Activated naive CD8-positive, alpha-beta T cell (primary cell): ENCODE results near the gene DRD4.
A peak's percentile ranks its signal among the peaks of the same experiment; 100 is the strongest.
"Not testable (repeated sequence)": the region's sequence is repeated elsewhere in the genome, so short reads cannot be mapped to it uniquely, and the experiment has no call there.

ENCODE experiments used
- H3K27ac Mint-ChIP-seq: one replicate; pipeline ENCODE4 v1.8.0; 2021; ENCODE audit warnings: mixed read lengths
- H3K27me3 Mint-ChIP-seq: one replicate; pipeline ENCODE4 v1.8.0; 2021; ENCODE audit warnings: mixed read lengths
- H3K36me3 Mint-ChIP-seq: one replicate; pipeline ENCODE4 v1.8.0; 2021; ENCODE audit warnings: mixed read lengths
- H3K4me1 Mint-ChIP-seq: one replicate; pipeline ENCODE4 v1.8.0; 2021; ENCODE audit warnings: low read depth, mixed read lengths
- H3K4me3 Mint-ChIP-seq: one replicate; pipeline ENCODE4 v1.8.0; 2021; ENCODE audit warnings: mild to moderate bottlenecking, mixed read lengths
- H3K9me3 Mint-ChIP-seq: one replicate; pipeline ENCODE4 v1.8.0; 2021; ENCODE audit warnings: low read depth, mixed read lengths

Gene DRD4

DNA sequence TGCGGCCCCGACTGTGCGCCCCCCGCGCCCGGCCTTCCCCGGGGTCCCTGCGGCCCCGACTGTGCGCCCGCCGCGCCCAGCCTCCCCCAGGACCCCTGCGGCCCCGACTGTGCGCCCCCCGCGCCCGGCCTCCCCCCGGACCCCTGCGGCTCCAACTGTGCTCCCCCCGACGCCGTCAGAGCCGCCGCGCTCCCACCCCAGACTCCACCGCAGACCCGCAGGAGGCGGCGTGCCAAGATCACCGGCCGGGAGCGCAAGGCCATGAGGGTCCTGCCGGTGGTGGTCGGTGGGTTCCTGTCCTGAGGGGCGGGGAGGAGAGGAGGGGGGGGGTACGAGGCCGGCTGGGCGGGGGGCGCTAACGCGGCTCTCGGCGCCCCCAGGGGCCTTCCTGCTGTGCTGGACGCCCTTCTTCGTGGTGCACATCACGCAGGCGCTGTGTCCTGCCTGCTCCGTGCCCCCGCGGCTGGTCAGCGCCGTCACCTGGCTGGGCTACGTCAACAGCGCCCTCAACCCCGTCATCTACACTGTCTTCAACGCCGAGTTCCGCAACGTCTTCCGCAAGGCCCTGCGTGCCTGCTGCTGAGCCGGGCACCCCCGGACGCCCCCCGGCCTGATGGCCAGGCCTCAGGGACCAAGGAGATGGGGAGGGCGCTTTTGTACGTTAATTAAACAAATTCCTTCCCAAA is 3.1 kb downstream of the DRD4 start:
- H3K36me3 Mint-ChIP-seq = no peaks in the 10 kb centered on the region
- peak overlapping the region; percentile 28 for H3K27ac Mint-ChIP-seq
- peaks cover 3% of the 10 kb centered on the region for H3K27me3 Mint-ChIP-seq
- no peaks in the 10 kb centered on the region for H3K9me3 Mint-ChIP-seq
- peak overlapping the region; percentile 66 for H3K4me3 Mint-ChIP-seq
- H3K4me1 Mint-ChIP-seq = peaks cover 11% of the 10 kb centered on the region

DNA sequence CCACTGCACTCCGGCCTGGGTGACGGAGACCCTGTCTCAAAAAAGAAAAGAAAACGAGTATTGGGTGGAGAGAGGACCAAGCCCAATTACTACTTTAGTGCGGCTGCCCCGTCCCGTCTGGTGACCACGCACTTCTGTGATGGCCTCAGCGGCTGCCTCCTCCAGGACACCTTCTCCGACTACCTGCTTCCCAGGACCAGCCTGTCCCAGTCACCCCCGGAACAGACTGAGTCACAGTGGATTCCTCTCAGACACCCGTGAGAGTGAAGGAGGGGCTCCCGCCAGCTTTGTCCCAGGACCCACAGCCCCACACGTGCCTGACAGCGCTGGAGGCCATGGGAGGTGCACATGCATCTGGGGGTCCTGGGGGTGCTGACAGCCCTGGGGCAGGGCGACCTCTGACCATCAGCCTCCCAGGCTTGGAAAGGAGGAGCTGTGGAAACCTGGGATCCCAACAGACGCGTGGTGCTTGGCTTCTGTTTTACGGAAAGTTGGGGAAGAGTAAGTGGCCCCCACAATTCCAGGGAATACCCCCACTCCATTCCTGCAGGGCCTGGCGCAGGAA is 4.8 kb downstream of the DRD4 start:
- no peak overlapping the region for H3K27ac Mint-ChIP-seq

DNA sequence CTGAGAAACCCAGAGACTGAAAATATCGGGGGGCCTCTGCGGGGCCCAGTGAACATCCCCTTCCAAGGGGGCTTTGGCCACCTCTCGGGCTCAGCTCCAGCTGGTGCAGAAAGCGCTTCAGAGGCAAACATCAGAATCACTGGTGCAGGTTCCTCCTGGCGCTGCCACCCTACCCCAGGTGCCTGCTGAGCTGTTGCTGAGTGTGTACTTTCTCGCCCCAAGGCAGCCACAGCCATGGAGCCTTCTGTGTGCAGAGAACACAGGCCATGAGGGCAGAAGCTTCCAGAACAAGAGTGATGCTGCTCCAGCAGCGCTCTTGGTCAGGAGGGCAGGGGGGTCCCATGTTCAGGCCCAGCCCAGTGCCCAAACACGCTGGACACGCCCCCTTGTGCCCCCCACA is 6.3 kb downstream of the DRD4 start:
- Mint-ChIP-seq H3K4me3 (no peak overlapping the region), H3K4me1 (peaks cover 10% of the 10 kb centered on the region), H3K36me3 (no peaks in the 10 kb centered on the region), H3K27me3 (peaks cover 2% of the 10 kb centered on the region), H3K9me3 (no peaks in the 10 kb centered on the region), H3K27ac (no peak overlapping the region)

More for the DNA sequence above, 4.8 kb downstream of the DRD4 start:
- Mint-ChIP-seq H3K4me3 (no peak overlapping the region), H3K27me3 (peaks cover 3% of the 10 kb centered on the region), H3K36me3 (no peaks in the 10 kb centered on the region), H3K9me3 (no peaks in the 10 kb centered on the region), H3K4me1 (peaks cover 13% of the 10 kb centered on the region)

DNA sequence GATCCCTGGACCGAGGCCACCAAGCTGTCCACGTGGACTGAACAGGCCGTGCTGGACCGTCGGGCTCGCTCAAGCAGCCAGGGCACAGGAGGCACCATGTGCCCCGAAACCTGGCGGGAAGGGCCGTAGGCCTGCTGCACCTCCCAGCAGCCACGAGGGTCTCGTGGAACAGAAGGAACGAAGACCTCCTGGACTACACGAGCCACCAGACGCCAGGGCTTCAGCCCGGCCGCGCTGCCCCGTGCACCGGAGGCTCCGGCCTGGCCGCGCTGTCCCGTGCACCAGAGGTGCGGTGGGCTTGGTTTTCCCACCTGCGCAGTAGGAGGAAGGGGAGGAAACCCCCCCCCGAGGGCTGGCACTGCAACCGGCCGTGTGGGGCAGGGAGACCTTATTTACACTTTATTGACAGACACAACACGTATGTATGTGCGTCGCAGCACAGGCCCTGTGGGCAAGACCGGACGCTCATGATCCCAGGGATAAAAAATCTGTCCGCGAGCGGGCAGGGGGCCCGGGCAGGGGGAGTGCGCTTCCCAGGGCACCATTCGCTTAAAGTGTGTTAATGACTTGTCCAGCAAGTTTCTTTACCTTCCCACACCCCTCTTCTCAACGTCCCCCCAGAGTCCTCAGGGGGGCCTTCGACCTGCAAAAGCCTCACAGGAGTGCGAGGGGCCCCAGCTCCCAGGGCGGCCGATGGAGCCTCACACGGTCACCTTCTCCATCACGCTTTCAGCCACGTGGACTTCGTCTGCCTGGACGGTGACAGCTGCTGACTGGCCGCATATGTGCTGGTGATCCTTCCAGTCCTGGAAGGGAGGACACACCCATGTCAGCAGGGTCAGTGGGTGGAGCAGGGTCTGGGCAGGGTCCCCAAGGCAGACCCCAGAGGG is 7.0 kb downstream of the DRD4 start:
- H3K9me3 Mint-ChIP-seq = no peaks in the 10 kb centered on the region
- no peaks in the 10 kb centered on the region for H3K27me3 Mint-ChIP-seq

DNA sequence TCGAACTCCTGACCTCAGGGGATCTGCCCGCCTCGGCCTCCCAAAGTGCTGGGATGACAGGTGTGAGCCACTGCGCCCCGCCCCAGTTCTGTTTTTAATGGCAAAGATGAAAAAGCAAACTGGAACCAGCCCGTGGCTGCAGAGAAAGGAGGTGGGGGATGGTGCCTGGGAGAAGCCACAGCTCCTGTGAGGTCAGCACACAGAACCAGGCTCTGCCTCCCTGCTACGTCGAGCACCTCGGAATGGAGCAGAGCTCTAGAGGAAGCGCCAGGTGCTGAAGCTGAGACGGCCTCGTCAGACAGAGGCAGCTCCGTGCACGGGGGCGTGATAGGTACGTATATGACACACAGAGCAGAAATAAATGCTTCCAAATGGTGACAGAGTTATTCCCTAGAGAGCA is 8.5 kb downstream of the DRD4 start:
- H3K4me3 Mint-ChIP-seq = no peak overlapping the region
- no peaks in the 10 kb centered on the region for H3K9me3 Mint-ChIP-seq
- no peaks in the 10 kb centered on the region for H3K27me3 Mint-ChIP-seq
- H3K36me3 Mint-ChIP-seq = no peaks in the 10 kb centered on the region
- H3K4me1 Mint-ChIP-seq = peaks cover 2% of the 10 kb centered on the region
- no peak overlapping the region for H3K27ac Mint-ChIP-seq

More for the DNA sequence above, 7.0 kb downstream of the DRD4 start:
- Mint-ChIP-seq H3K4me3 (no peak overlapping the region), H3K4me1 (peaks cover 5% of the 10 kb centered on the region), H3K27ac (no peak overlapping the region), H3K36me3 (no peaks in the 10 kb centered on the region)

DNA sequence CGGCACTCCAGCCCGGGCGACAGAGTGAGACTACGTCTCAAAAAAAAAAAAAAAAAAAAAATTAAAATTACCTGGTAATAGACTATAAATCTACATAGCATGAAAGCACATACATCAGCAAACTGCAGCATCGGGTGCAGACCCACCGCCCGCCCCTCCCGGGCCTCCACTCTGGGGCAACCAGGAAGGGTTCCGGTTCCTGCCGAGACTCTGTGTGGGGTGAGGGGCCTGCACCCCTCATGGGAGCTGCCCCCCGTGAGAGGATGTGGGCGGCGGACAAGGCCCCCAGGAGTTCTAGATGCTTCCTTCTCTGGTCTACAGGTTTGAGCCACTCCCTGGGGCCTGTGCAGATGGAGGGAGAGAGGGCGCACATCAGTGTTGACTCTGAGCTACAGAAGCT is 9.1 kb downstream of the DRD4 start:
- no peaks in the 10 kb centered on the region for H3K36me3 Mint-ChIP-seq
- peaks cover 2% of the 10 kb centered on the region for H3K4me1 Mint-ChIP-seq
- H3K27me3 Mint-ChIP-seq = no peaks in the 10 kb centered on the region
- no peak overlapping the region for H3K4me3 Mint-ChIP-seq
- H3K9me3 Mint-ChIP-seq = no peaks in the 10 kb centered on the region
- no peak overlapping the region for H3K27ac Mint-ChIP-seq

DNA sequence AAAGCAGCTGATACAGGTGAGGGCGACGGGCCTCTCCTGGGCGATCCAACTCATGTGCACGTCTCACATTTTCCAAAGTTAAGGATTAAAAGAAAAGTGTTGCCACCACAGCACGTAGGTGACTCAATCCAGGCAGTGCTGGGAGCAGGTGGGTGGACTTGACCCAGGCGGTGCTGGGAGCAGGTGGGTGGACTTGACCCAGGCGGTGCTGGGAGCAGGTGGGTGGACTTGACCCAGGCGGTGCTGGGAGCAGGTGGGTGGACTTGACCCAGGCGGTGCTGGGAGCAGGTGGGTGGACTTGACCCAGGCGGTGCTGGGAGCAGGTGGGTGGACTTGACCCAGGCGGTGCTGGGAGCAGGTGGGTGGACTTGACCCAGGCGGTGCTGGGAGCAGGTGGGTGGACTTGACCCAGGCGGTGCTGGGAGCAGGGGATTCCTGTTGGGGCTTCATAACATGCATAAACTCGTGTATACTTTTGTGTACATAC is 10.6 kb downstream of the DRD4 start:
- H3K9me3 Mint-ChIP-seq, H3K4me1 Mint-ChIP-seq, H3K27ac Mint-ChIP-seq, H3K36me3 Mint-ChIP-seq, H3K4me3 Mint-ChIP-seq, H3K27me3 Mint-ChIP-seq: not testable (repeated sequence)

DNA sequence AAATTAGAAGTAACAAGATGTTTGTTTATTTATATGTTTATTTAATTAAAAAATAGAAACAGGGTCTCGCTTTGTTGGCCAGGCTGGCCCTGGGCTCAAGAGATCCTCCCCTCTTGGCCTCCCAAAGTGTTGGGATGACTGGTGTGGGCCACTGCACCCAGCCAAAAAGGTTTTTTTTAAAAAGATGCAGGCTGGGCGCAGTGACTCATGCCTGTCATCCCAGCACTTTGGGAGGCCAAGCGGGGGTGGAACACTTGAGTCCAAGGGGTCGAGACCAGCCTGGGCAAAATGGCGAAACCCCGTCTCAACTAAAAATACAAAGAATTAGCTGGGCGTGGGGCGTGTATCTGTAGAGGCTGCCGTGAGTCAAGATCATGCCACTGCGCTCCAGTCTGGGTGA is 13.4 kb downstream of the DRD4 start:
- no peaks in the 10 kb centered on the region for H3K27me3 Mint-ChIP-seq
- H3K4me3 Mint-ChIP-seq = no peak overlapping the region
- H3K4me1 Mint-ChIP-seq = peaks cover 2% of the 10 kb centered on the region
- no peaks in the 10 kb centered on the region for H3K36me3 Mint-ChIP-seq
- H3K9me3 Mint-ChIP-seq = no peaks in the 10 kb centered on the region
- H3K27ac Mint-ChIP-seq = no peak overlapping the region

DNA sequence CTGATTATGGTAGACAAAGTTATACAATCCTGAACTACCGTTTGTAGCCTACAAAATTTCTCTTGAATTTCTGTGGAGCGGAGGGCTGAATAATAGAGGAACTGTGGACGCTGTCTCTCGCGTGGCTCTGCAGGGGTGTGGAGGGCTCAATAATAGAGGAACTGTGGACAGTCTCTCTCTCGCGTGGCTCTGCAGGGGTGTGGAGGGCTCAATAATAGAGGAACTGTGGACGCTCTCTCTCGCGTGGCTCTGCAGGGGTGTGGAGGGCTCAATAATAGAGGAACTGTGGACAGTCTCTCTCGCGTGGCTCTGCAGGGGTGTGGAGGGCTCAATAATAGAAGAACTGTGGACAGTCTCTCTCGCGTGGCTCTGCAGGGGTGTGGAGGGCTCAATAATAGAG is 16.1 kb downstream of the DRD4 start:
- H3K4me3 Mint-ChIP-seq, H3K27me3 Mint-ChIP-seq, H3K27ac Mint-ChIP-seq, H3K9me3 Mint-ChIP-seq, H3K36me3 Mint-ChIP-seq, H3K4me1 Mint-ChIP-seq: not testable (repeated sequence)

DNA sequence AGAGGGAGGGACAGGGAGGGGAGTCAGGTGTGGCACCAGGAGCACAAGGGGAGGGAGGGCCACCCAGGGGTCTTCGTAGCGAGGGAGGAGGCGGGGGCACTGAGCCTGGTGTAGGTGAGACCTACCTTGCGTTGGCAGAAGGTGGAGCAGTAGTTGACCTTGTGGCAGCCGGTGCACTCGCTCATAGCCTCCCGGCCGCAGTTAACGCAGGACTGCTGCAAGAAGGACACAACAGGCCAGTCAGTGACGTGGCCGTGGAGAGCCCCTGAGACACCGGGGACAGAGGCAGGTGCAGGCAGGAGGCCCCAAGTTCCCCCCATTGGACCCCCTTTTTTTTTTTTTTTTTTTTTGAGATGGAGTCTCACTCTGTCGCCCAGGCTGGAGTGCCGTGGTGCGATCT is 16.8 kb downstream of the DRD4 start:
- H3K9me3 Mint-ChIP-seq = no peaks in the 10 kb centered on the region
- H3K27ac Mint-ChIP-seq = no peak overlapping the region
- no peak overlapping the region for H3K4me3 Mint-ChIP-seq
- no peaks in the 10 kb centered on the region for H3K36me3 Mint-ChIP-seq
- H3K27me3 Mint-ChIP-seq = no peaks in the 10 kb centered on the region
- no peaks in the 10 kb centered on the region for H3K4me1 Mint-ChIP-seq

DNA sequence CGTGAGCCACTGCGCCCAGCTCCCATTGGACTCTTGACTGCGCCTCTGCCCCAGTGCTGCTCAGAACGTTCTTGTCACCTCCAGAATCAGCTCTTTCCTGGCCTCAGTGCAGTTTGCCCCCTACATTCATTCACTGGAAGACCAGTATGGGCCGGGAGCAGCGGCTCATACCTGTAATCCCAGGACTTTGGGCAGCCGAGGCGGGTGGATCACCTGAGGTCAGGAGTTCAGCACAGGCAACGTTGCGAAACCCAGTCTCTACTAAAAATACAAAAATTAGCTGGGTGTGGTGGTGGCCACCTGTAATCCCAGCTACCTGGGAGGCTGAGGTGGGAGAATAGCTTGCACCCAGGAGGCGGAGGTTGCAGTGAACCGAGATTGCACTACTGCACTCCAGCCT is 17.4 kb downstream of the DRD4 start:
- H3K4me3 Mint-ChIP-seq, H3K9me3 Mint-ChIP-seq, H3K27ac Mint-ChIP-seq, H3K36me3 Mint-ChIP-seq, H3K27me3 Mint-ChIP-seq, H3K4me1 Mint-ChIP-seq: not testable (repeated sequence)

DNA sequence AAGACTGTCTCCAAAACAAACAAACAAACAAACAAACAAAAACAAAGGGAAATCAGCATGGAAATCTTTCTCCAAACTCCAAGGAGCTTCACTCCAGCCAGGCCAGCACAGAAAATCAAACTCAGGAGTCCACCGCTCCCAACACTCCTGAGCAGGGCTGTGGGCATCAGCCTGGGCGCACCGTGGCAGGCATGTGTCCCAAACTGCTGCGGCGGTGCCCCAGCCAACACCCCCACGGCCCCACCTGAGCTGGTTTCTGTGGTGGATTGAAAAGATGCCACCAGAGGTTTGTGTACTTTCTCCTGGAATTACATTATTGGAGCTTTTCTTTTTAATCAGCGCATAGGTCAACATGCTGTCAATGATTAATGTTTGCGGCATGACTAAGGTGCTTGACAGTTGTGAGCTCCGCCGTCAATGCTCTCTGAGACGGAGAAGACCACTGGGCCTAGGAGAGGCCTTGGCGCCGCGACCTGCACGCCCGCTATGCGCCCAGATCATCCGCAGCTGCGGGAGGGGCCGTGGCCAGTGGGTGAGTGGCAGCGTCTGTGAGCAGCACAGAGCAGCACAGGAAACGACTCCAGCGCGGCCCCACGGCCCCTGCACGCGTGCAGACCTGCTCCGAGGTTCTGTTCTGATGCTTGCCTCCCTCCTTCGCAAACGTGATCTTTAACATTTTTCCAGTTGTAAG is 18.1 kb downstream of the DRD4 start:
- no peak overlapping the region for H3K4me3 Mint-ChIP-seq
- no peak overlapping the region for H3K27ac Mint-ChIP-seq
- no peaks in the 10 kb centered on the region for H3K36me3 Mint-ChIP-seq
- no peaks in the 10 kb centered on the region for H3K27me3 Mint-ChIP-seq
- no peaks in the 10 kb centered on the region for H3K4me1 Mint-ChIP-seq
- no peaks in the 10 kb centered on the region for H3K9me3 Mint-ChIP-seq

DNA sequence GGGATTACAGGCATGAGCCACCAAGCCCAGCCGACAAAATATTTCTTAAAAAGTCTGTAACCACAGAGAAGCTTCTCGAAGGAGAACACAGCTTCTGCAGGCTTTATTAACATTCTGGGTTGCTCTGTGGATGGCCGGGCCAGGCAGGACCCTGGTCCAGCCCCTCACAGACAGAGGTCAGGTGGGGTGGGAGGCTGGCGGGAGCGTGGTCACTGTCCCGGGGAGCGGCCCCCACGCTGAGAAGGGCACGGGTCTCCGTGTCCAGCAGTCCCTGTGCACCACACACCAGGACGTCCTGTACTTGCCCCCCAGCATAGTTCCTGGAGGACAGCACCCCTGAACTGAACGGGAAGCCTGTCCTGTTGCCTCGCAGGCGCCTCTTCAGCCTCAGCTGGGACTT is 19.4 kb downstream of the DRD4 start:
- H3K4me3 Mint-ChIP-seq = no peak overlapping the region
- no peaks in the 10 kb centered on the region for H3K27me3 Mint-ChIP-seq
- H3K36me3 Mint-ChIP-seq = no peaks in the 10 kb centered on the region
- no peak overlapping the region for H3K27ac Mint-ChIP-seq
- no peaks in the 10 kb centered on the region for H3K9me3 Mint-ChIP-seq
- no peaks in the 10 kb centered on the region for H3K4me1 Mint-ChIP-seq

DNA sequence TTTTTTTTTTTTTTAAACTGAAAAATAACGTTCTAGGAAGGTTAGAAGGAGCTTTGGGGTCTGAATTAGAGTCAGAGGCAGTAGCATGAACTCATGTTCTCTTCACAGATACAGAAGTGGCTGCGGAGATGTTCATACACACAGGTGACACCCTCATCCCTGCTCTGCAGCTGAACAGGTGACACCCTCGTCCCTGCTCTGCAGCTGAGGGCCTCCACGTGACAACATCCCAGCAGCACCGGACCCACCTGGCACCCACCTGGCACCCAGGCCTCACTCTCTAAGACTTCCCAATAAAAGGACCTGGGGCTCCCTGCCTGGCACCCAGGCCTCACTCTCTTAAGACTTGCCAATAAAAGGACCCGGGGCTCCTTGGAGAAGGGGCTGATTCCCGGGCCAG is 19.8 kb downstream of the DRD4 start:
- Mint-ChIP-seq H3K27ac (no peak overlapping the region), H3K4me1 (no peaks in the 10 kb centered on the region), H3K36me3 (no peaks in the 10 kb centered on the region), H3K27me3 (no peaks in the 10 kb centered on the region), H3K4me3 (no peak overlapping the region), H3K9me3 (no peaks in the 10 kb centered on the region)

DNA sequence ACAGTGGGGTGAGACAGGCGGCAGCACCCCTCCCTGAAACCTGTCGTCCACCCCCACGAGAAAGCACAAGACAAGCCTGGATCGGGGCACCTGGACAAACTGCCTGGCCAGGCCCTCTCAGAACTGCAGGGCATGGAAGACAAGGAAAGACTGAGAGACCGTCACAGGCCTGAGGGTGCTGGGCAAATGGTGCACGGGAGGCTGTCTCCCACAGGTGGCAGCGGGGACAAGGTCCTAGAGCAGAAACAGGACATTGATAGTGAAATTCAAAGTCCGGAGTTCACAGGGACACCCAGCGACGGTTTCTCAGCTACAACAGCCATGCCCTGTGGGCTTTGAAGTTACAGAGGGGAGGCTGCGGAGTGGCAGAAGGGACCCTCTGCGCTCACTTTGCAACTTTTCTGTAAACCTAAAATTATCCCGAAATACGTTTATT is 20.6 kb downstream of the DRD4 start:
- Mint-ChIP-seq H3K27me3 (no peaks in the 10 kb centered on the region), H3K4me1 (no peaks in the 10 kb centered on the region), H3K27ac (no peak overlapping the region), H3K4me3 (no peak overlapping the region), H3K9me3 (no peaks in the 10 kb centered on the region), H3K36me3 (peaks cover 2% of the 10 kb centered on the region)
